Measurements from ENCODE around the gene PXT1.

The PXT1 gene

GRCh38 chr6:36402481-36402880 is 40.2 kb downstream of the PXT1 start:
- no CpG with 5 or more reads among the region's 3 CpGs for WGBS, 2 donors (ENCODE audit: extremely low coverage in 2 of 2, insufficient read length in 2 of 2, insufficient replicate concordance in 1 of 2)
- Histone ChIP-seq H3K27me3 (ENCODE audit: control insufficient read depth in 3 of 3, insufficient read depth in 3 of 3, low read depth in 1 of 3, low read length in 3 of 3) (peaks cover 0 to 8% (median 0%) of the 10 kb centered on the region in 3 experiments), H3K36me3 (replicated peaks in 1 of 2; ENCODE audit: control insufficient read depth in 2 of 2, insufficient read depth in 2 of 2, low read length in 2 of 2) (no peaks in the 10 kb centered on the region), H2AFZ (ENCODE audit: low read length) (no peak overlapping the region), H2BK120ac (ENCODE audit: low read depth, low read length) (no peak overlapping the region), H3K18ac (ENCODE audit: low read length) (no peak overlapping the region), H2BK12ac (ENCODE audit: low read length) (no peak overlapping the region), H3K23ac (ENCODE audit: low read depth, low read length, poor library complexity) (no peak overlapping the region), H2BK15ac (ENCODE audit: low read length) (no peak overlapping the region), H3K4me3 (ENCODE audit: low read length in 2 of 2) (no peak overlapping the region), H3K4me2 (ENCODE audit: insufficient read depth, low read length, poor library complexity, severe bottlenecking) (no peak overlapping the region), H3K9me3 (replicated peaks in 1 of 2; ENCODE audit: control insufficient read depth in 2 of 2, insufficient read depth in 1 of 2, low read depth in 1 of 2, low read length in 2 of 2) (no peaks in the 10 kb centered on the region), H3K9ac (ENCODE audit: low read depth, low read length, poor library complexity) (no peak overlapping the region), H4K8ac (ENCODE audit: low read depth, low read length) (no peak overlapping the region), H3K79me1 (ENCODE audit: low read depth, low read length) (no peaks in the 10 kb centered on the region), H4K91ac (ENCODE audit: low read depth, low read length, poor library complexity) (no peak overlapping the region), H2BK5ac (ENCODE audit: low read length) (no peak overlapping the region), H3K14ac (ENCODE audit: low read length) (no peak overlapping the region), H2AK5ac (ENCODE audit: low read depth, low read length) (no peak overlapping the region), H3K4me1 (ENCODE audit: control insufficient read depth in 2 of 2, insufficient read depth in 1 of 2, low read depth in 1 of 2, low read length in 2 of 2) (no peaks in the 10 kb centered on the region), H3K4ac (ENCODE audit: low read length) (no peak overlapping the region), H3K27ac (replicated peaks; ENCODE audit: low read length) (no peak overlapping the region)
- no peak for DNase-seq (ENCODE audit: low spot score)

- no peak overlapping the region for H3K4me2 ChIP-seq (ENCODE audit: insufficient read depth, low read length, poor library complexity, severe bottlenecking)
Observed at GRCh38 chr6:36399970-36400369, 42.7 kb downstream of the PXT1 start.

GRCh38 chr6:36392621-36393020 is 50.0 kb downstream of the PXT1 start:
- no peak overlapping the region for H4K91ac ChIP-seq (ENCODE audit: low read depth, low read length, poor library complexity)

More at GRCh38 chr6:36399970-36400369, 42.7 kb downstream of the PXT1 start:
- H2AK5ac ChIP-seq (ENCODE audit: low read depth, low read length): no peak overlapping the region
- H2BK15ac ChIP-seq (ENCODE audit: low read length): no peak overlapping the region
- H2BK5ac ChIP-seq (ENCODE audit: low read length): no peak overlapping the region
- H3K4ac ChIP-seq (ENCODE audit: low read length): no peak overlapping the region
- no peaks in the 10 kb centered on the region for H3K79me1 ChIP-seq (ENCODE audit: low read depth, low read length)
- H3K23ac ChIP-seq (ENCODE audit: low read depth, low read length, poor library complexity): no peak overlapping the region
- H2BK120ac ChIP-seq (ENCODE audit: low read depth, low read length): no peak overlapping the region
- no peak overlapping the region for H3K18ac ChIP-seq (ENCODE audit: low read length)
- H3K4me3 ChIP-seq (ENCODE audit: low read length in 2 of 2): no peak overlapping the region
- H4K8ac ChIP-seq (ENCODE audit: low read depth, low read length): no peak overlapping the region
- no peak for DNase-seq (ENCODE audit: low spot score)
- no peaks in the 10 kb centered on the region for H3K9me3 ChIP-seq (replicated peaks in 1 of 2; ENCODE audit: control insufficient read depth in 2 of 2, insufficient read depth in 1 of 2, low read depth in 1 of 2, low read length in 2 of 2)
- H3K27ac ChIP-seq (replicated peaks; ENCODE audit: low read length): no peak overlapping the region
- no peak overlapping the region for H2AFZ ChIP-seq (ENCODE audit: low read length)
- peaks cover 0 to 5% of the 10 kb centered on the region in 2 donors for H3K4me1 ChIP-seq (ENCODE audit: control insufficient read depth in 2 of 2, insufficient read depth in 1 of 2, low read depth in 1 of 2, low read length in 2 of 2)
- H3K9ac ChIP-seq (ENCODE audit: low read depth, low read length, poor library complexity): no peak overlapping the region
- no peaks in the 10 kb centered on the region for H3K36me3 ChIP-seq (replicated peaks in 1 of 2; ENCODE audit: control insufficient read depth in 2 of 2, insufficient read depth in 2 of 2, low read length in 2 of 2)
- peaks cover 0 to 12% (median 0%) of the 10 kb centered on the region in 3 experiments for H3K27me3 ChIP-seq (ENCODE audit: control insufficient read depth in 3 of 3, insufficient read depth in 3 of 3, low read depth in 1 of 3, low read length in 3 of 3)
- no CpG with 5 or more reads among the region's 1 CpG for WGBS, 2 donors (ENCODE audit: extremely low coverage in 2 of 2, insufficient read length in 2 of 2, insufficient replicate concordance in 1 of 2)
- no peak overlapping the region for H3K14ac ChIP-seq (ENCODE audit: low read length)
- no peak overlapping the region for H4K91ac ChIP-seq (ENCODE audit: low read depth, low read length, poor library complexity)
- no peak overlapping the region for H2BK12ac ChIP-seq (ENCODE audit: low read length)

GRCh38 chr6:36389353-36389752 is 53.3 kb downstream of the PXT1 start:
- Histone ChIP-seq H3K9me3 (replicated peaks in 1 of 2; ENCODE audit: control insufficient read depth in 2 of 2, insufficient read depth in 1 of 2, low read depth in 1 of 2, low read length in 2 of 2) (no peaks in the 10 kb centered on the region), H3K14ac (ENCODE audit: low read length) (no peak overlapping the region), H2AK5ac (ENCODE audit: low read depth, low read length) (no peak overlapping the region), H3K9ac (ENCODE audit: low read depth, low read length, poor library complexity) (no peak overlapping the region), H3K79me1 (ENCODE audit: low read depth, low read length) (no peaks in the 10 kb centered on the region), H3K4ac (ENCODE audit: low read length) (no peak overlapping the region), H3K23ac (ENCODE audit: low read depth, low read length, poor library complexity) (no peak overlapping the region), H2BK120ac (ENCODE audit: low read depth, low read length) (no peak overlapping the region), H2BK15ac (ENCODE audit: low read length) (no peak overlapping the region), H3K4me1 (ENCODE audit: control insufficient read depth in 2 of 2, insufficient read depth in 1 of 2, low read depth in 1 of 2, low read length in 2 of 2) (peaks cover 6 to 9% of the 10 kb centered on the region in 2 donors), H4K91ac (ENCODE audit: low read depth, low read length, poor library complexity) (no peak overlapping the region), H4K8ac (ENCODE audit: low read depth, low read length) (no peak overlapping the region), H3K18ac (ENCODE audit: low read length) (no peak overlapping the region), H2AFZ (ENCODE audit: low read length) (no peak overlapping the region), H3K27me3 (ENCODE audit: control insufficient read depth in 3 of 3, insufficient read depth in 3 of 3, low read depth in 1 of 3, low read length in 3 of 3) (peaks cover 16 to 81% (median 36%) of the 10 kb centered on the region in 3 experiments), H3K27ac (replicated peaks; ENCODE audit: low read length) (no peak overlapping the region), H2BK5ac (ENCODE audit: low read length) (no peak overlapping the region), H2BK12ac (ENCODE audit: low read length) (no peak overlapping the region), H3K4me2 (ENCODE audit: insufficient read depth, low read length, poor library complexity, severe bottlenecking) (no peak overlapping the region), H3K36me3 (replicated peaks in 1 of 2; ENCODE audit: control insufficient read depth in 2 of 2, insufficient read depth in 2 of 2, low read length in 2 of 2) (no peaks in the 10 kb centered on the region), H3K4me3 (ENCODE audit: low read length in 2 of 2) (no peak overlapping the region)
- DNase-seq (ENCODE audit: low spot score): no peak

More at GRCh38 chr6:36392621-36393020, 50.0 kb downstream of the PXT1 start:
- Histone ChIP-seq H4K8ac (ENCODE audit: low read depth, low read length) (no peak overlapping the region), H3K9ac (ENCODE audit: low read depth, low read length, poor library complexity) (no peak overlapping the region), H3K36me3 (replicated peaks in 1 of 2; ENCODE audit: control insufficient read depth in 2 of 2, insufficient read depth in 2 of 2, low read length in 2 of 2) (no peaks in the 10 kb centered on the region), H3K4me1 (ENCODE audit: control insufficient read depth in 2 of 2, insufficient read depth in 1 of 2, low read depth in 1 of 2, low read length in 2 of 2) (peaks cover 0 to 5% of the 10 kb centered on the region in 2 donors), H3K27me3 (ENCODE audit: control insufficient read depth in 3 of 3, insufficient read depth in 3 of 3, low read depth in 1 of 3, low read length in 3 of 3) (peaks cover 8 to 60% (median 16%) of the 10 kb centered on the region in 3 experiments), H2BK12ac (ENCODE audit: low read length) (no peak overlapping the region), H2BK5ac (ENCODE audit: low read length) (no peak overlapping the region), H3K23ac (ENCODE audit: low read depth, low read length, poor library complexity) (no peak overlapping the region), H2BK120ac (ENCODE audit: low read depth, low read length) (no peak overlapping the region), H3K4me3 (ENCODE audit: low read length in 2 of 2) (no peak overlapping the region), H3K14ac (ENCODE audit: low read length) (no peak overlapping the region), H3K9me3 (replicated peaks in 1 of 2; ENCODE audit: control insufficient read depth in 2 of 2, insufficient read depth in 1 of 2, low read depth in 1 of 2, low read length in 2 of 2) (no peaks in the 10 kb centered on the region), H3K4me2 (ENCODE audit: insufficient read depth, low read length, poor library complexity, severe bottlenecking) (no peak overlapping the region), H3K4ac (ENCODE audit: low read length) (no peak overlapping the region), H2BK15ac (ENCODE audit: low read length) (no peak overlapping the region), H3K27ac (replicated peaks; ENCODE audit: low read length) (no peak overlapping the region), H3K79me1 (ENCODE audit: low read depth, low read length) (no peaks in the 10 kb centered on the region), H2AFZ (ENCODE audit: low read length) (no peak overlapping the region), H3K18ac (ENCODE audit: low read length) (no peak overlapping the region), H2AK5ac (ENCODE audit: low read depth, low read length) (no peak overlapping the region)
- no peak for DNase-seq (ENCODE audit: low spot score)
- no CpG with 5 or more reads among the region's 5 CpGs for WGBS, 2 donors (ENCODE audit: extremely low coverage in 2 of 2, insufficient read length in 2 of 2, insufficient replicate concordance in 1 of 2)
